Stomach (tissue), 4 donors: ENCODE data around the gene XXYLT1.

Experiments
- CTCF ChIP-seq, 7 experiments: fragments of 450-650 bp in 4 of 7; fragments of 200-600 bp in 3 of 7; sonication (generic) in 3 of 7; IDR thresholded peaks; one replicate each; pipeline ENCODE4 v1.5.1; 2016 to 2019; ENCODE audit warnings: antibody characterized with exemption in 7 of 7, control low read depth in 2 of 7, mild to moderate bottlenecking in 1 of 7
- EP300 ChIP-seq: sonication (generic); formaldehyde crosslinking; IDR thresholded peaks from one replicate; pipeline ENCODE4 v1.6.1; 2017; ENCODE audit warnings: antibody characterized with exemption
- POLR2A ChIP-seq, 4 donors: fragments of 450-650 bp; IDR thresholded peaks; one replicate each; pipeline ENCODE4 v1.6.1; 2016; ENCODE audit warnings: antibody characterized with exemption in 4 of 4, control low read depth in 2 of 4, mild to moderate bottlenecking in 1 of 4, moderate library complexity in 1 of 4
- POLR2AphosphoS5 ChIP-seq, 3 donors: sonication (generic); formaldehyde crosslinking; IDR thresholded peaks; one replicate each; pipeline ENCODE4 v1.6.1; 2016; ENCODE audit warnings: antibody characterized with exemption in 3 of 3

- TF ChIP-seq CTCF (IDR thresholded peaks at IDR 0.05) (no peak), POLR2A (IDR thresholded peaks at IDR 0.05) (no peak), EP300 (no peak), POLR2AphosphoS5 (IDR thresholded peaks at IDR 0.05) (no peak)
Observed at GRCh38 chr3:195183071-195183776, 87.7 kb downstream of the XXYLT1 start.
